Measurements from ENCODE around the gene CNNM4.

Gene CNNM4

GRCh38 chr2:96822786-96823185 lies 62.1 kb downstream of the CNNM4 start:
- TF ChIP-seq ZC3H10 (CRISPR knock-in tag; IDR thresholded peaks at IDR 0.05): no peak
- TF ChIP-seq TCF4 (CRISPR knock-in tag; IDR thresholded peaks at IDR 0.05; ENCODE audit: borderline replicate concordance): no peak
- TF ChIP-seq, protein P1, sequence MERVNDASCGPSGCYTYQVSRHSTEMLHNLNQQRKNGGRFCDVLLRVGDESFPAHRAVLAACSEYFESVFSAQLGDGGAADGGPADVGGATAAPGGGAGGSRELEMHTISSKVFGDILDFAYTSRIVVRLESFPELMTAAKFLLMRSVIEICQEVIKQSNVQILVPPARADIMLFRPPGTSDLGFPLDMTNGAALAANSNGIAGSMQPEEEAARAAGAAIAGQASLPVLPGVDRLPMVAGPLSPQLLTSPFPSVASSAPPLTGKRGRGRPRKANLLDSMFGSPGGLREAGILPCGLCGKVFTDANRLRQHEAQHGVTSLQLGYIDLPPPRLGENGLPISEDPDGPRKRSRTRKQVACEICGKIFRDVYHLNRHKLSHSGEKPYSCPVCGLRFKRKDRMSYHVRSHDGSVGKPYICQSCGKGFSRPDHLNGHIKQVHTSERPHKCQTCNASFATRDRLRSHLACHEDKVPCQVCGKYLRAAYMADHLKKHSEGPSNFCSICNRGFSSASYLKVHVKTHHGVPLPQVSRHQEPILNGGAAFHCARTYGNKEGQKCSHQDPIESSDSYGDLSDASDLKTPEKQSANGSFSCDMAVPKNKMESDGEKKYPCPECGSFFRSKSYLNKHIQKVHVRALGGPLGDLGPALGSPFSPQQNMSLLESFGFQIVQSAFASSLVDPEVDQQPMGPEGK (CRISPR knock-in tag; IDR thresholded peaks at IDR 0.05; ENCODE audit: borderline replicate concordance): no peak
- no peak for TF ChIP-seq ZFP3 (CRISPR knock-in tag; IDR thresholded peaks at IDR 0.05)
- TF ChIP-seq CREB5 (CRISPR knock-in tag; IDR thresholded peaks at IDR 0.05; ENCODE audit: low read depth): no peak
- TF ChIP-seq BACH2 (CRISPR knock-in tag; IDR thresholded peaks at IDR 0.05; ENCODE audit: borderline replicate concordance): no peak
- TF ChIP-seq ISL1 (CRISPR knock-in tag; IDR thresholded peaks at IDR 0.05): no peak
- no peak for TF ChIP-seq ZNF565 (CRISPR knock-in tag; conservative IDR thresholded peaks at IDR 0.05; ENCODE audit: low read depth)
- no peak for TF ChIP-seq SNAI2 (CRISPR knock-in tag; IDR thresholded peaks at IDR 0.05)
- TF ChIP-seq TOX (CRISPR knock-in tag; IDR thresholded peaks at IDR 0.05; ENCODE audit: borderline replicate concordance): no peak
- no peak; the same call in 2 of the 3 replicates for ATAC-seq

GRCh38 chr2:96823198-96823597 lies 62.5 kb downstream of the CNNM4 start:
- no peak for TF ChIP-seq POU6F1 (CRISPR knock-in tag; IDR thresholded peaks at IDR 0.05; ENCODE audit: borderline replicate concordance, low read depth)
- TF ChIP-seq TCF4 (CRISPR knock-in tag; IDR thresholded peaks at IDR 0.05; ENCODE audit: borderline replicate concordance): no peak
- TF ChIP-seq GLIS3 (CRISPR knock-in tag; IDR thresholded peaks at IDR 0.05): no peak
- no peak for TF ChIP-seq ZC3H10 (CRISPR knock-in tag; IDR thresholded peaks at IDR 0.05)
- no peak for TF ChIP-seq CSDC2 (CRISPR knock-in tag; IDR thresholded peaks at IDR 0.05)
- TF ChIP-seq PPARA (CRISPR knock-in tag; IDR thresholded peaks at IDR 0.05; ENCODE audit: borderline replicate concordance): no peak
- TF ChIP-seq SNAI2 (CRISPR knock-in tag; IDR thresholded peaks at IDR 0.05): no peak
- TF ChIP-seq ESRRG (CRISPR knock-in tag; IDR thresholded peaks at IDR 0.05): no peak
- no peak for TF ChIP-seq CREB5 (CRISPR knock-in tag; IDR thresholded peaks at IDR 0.05; ENCODE audit: low read depth)
- no peak for TF ChIP-seq ZFP30 (CRISPR knock-in tag; IDR thresholded peaks at IDR 0.05)
- no peak for TF ChIP-seq ZNF565 (CRISPR knock-in tag; conservative IDR thresholded peaks at IDR 0.05; ENCODE audit: low read depth)
- TF ChIP-seq ARNTL (CRISPR knock-in tag; IDR thresholded peaks at IDR 0.05; ENCODE audit: borderline replicate concordance, low read depth): no peak
- TF ChIP-seq, protein P2, sequence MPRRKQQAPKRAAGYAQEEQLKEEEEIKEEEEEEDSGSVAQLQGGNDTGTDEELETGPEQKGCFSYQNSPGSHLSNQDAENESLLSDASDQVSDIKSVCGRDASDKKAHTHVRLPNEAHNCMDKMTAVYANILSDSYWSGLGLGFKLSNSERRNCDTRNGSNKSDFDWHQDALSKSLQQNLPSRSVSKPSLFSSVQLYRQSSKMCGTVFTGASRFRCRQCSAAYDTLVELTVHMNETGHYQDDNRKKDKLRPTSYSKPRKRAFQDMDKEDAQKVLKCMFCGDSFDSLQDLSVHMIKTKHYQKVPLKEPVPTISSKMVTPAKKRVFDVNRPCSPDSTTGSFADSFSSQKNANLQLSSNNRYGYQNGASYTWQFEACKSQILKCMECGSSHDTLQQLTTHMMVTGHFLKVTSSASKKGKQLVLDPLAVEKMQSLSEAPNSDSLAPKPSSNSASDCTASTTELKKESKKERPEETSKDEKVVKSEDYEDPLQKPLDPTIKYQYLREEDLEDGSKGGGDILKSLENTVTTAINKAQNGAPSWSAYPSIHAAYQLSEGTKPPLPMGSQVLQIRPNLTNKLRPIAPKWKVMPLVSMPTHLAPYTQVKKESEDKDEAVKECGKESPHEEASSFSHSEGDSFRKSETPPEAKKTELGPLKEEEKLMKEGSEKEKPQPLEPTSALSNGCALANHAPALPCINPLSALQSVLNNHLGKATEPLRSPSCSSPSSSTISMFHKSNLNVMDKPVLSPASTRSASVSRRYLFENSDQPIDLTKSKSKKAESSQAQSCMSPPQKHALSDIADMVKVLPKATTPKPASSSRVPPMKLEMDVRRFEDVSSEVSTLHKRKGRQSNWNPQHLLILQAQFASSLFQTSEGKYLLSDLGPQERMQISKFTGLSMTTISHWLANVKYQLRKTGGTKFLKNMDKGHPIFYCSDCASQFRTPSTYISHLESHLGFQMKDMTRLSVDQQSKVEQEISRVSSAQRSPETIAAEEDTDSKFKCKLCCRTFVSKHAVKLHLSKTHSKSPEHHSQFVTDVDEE (CRISPR knock-in tag; IDR thresholded peaks at IDR 0.05): no peak
- no peak for TF ChIP-seq BACH2 (CRISPR knock-in tag; IDR thresholded peaks at IDR 0.05; ENCODE audit: borderline replicate concordance)
- no peak for TF ChIP-seq ZFP3 (CRISPR knock-in tag; IDR thresholded peaks at IDR 0.05)
- no peak for TF ChIP-seq OSR1 (CRISPR knock-in tag; IDR thresholded peaks at IDR 0.05)
- no peak for TF ChIP-seq CSRNP3 (CRISPR knock-in tag; IDR thresholded peaks at IDR 0.05)
- TF ChIP-seq RARB (CRISPR knock-in tag; IDR thresholded peaks at IDR 0.05): no peak
- TF ChIP-seq ISL1 (CRISPR knock-in tag; IDR thresholded peaks at IDR 0.05): no peak
- TF ChIP-seq TOX (CRISPR knock-in tag; IDR thresholded peaks at IDR 0.05; ENCODE audit: borderline replicate concordance): no peak
- ATAC-seq: peak; percentile 53

Data from SK-N-SH treated with all-trans-retinoic acid at 6 μM for 48 hours (cell line).